Muscle of arm (tissue), 12 donors: Measurements from ENCODE around the gene ZNF30. TPM values are rescaled to one million over a fixed set of nuclear protein-coding genes. Genes with fewer than 3 reads are reported as not detected.
"Not testable (repeated sequence)": the region's sequence is repeated elsewhere in the genome, so short reads cannot be mapped to it uniquely, and the experiment has no call there.

Experiments
- DNase-seq: peaks from one replicate; pipeline ENCODE4 v3.0.0-alpha.2; 2013
- polyA plus RNA-seq, 12 donors: library from polyadenylated mRNA; unstranded; fragments of 120-200 nt; gene quantifications; one replicate each; pipeline ENCODE4 v1.2.1, GENCODE V29; 2013; ENCODE audit not compliant: insufficient read length in 12 of 12

Gene ZNF30
- polyA plus RNA-seq, 12 donors: 3.3 to 7.3 (median 4.0) TPM; not detected in 2

DNA sequence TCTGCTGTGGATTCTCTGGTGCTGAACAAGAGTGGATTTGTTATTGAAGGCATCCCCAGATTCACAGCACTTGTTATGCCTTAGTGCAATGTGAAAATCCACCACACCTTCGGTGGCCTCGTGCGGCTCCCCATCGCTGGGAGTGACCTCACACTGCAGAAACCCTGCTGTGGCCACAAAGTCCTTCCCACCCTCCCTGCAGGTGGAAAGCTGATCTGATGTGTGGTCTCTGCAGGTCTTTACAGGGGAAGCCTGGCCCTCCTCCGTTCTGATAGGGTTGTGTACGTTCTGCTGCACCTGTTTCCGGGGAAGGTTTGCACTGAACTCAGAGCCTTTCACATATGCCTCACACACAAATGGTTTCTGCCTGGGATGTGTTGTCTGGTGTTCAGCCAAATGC is 32.3 kb downstream of the ZNF30 start:
- DNase-seq: no peak

- no peak for DNase-seq
Observed at GRCh38 chr19:34960103-34960805, 33.6 kb downstream of the ZNF30 start.

GRCh38 chr19:34960940-34961679 is 34.4 kb downstream of the ZNF30 start:
- DNase-seq: no peak

DNA sequence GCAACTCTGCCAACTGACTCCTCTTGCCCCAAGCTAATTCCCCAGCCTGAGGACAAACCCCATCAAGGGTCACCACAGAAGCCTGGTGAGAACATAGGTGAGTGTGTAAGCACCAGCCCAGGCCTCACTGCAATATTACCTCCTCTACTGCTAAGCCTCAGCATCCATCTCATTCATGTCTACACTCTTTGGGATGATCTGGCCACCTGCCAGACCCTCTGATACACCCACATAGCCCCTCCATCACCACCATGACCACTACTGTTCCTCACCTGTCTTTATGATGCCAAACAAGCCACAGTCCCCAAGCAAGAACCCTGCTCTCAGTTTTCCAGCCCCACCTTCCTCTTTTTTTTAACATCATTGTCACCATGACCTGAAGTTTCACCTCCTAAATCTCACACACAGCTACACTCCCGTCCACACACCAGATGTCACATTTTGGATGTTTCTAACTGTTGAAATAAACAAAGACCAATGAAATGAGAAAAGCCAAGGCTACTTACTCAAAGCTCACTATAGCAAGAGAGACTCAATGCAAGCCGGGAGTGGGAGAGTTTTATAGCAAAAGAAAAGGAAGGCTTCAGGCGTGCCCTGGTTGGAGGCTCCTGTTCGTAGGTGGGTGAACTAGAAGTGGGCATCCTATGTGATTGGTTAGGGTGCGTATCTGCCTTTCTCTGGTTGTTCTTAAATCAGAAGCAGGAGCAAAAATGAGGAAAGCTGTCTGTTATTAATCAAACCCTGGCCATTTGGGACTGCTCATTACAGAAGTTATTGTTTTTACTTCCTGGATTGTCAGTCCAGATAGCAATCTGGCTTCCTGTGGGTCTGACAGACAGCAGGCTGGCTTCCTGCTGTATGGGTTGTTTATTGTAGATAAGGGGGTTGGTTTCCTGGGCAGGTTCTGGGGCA is 35.3 kb downstream of the ZNF30 start:
- DNase-seq: no peak

DNA sequence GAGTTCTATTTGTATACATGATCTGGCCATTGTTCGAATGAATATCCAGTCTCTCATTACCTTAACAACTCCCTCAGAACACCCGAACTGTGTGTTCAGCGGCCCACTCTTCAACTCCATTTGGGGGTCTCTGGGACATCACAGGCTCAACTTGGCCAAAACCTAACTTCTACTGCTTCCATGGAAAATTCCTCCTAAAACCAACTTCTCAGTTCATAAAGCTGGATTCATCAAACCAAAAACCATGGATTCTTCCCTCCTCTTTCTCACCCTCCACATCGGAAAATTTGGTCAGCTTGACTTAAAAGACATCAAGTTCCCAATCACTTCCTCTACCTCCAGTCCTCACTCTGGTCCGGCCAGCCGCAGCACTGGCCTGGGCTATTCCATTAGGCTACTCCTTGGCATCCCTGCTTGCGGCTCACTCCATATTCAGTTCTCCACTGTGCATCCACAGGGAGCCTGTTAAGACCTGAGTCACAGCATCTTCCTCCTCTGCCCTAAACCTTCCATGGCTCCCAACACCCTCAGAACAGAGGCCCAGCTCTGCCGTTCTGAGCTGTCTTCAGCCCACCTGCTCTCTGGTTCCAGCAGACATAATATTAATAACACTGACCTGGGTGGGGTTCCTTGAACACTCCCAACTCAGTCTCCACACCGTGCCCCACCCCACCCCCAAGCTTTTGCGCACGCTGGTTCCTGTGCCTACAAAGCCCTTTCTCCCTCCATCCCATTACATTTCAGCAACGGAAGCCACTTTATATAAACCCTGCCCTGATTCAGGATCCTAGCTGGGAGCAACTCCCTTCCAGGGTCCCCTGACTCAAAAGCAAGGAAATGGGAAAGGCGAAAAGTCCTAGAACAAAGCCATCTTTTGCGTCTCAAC is 36.2 kb downstream of the ZNF30 start:
- no peak for DNase-seq

DNA sequence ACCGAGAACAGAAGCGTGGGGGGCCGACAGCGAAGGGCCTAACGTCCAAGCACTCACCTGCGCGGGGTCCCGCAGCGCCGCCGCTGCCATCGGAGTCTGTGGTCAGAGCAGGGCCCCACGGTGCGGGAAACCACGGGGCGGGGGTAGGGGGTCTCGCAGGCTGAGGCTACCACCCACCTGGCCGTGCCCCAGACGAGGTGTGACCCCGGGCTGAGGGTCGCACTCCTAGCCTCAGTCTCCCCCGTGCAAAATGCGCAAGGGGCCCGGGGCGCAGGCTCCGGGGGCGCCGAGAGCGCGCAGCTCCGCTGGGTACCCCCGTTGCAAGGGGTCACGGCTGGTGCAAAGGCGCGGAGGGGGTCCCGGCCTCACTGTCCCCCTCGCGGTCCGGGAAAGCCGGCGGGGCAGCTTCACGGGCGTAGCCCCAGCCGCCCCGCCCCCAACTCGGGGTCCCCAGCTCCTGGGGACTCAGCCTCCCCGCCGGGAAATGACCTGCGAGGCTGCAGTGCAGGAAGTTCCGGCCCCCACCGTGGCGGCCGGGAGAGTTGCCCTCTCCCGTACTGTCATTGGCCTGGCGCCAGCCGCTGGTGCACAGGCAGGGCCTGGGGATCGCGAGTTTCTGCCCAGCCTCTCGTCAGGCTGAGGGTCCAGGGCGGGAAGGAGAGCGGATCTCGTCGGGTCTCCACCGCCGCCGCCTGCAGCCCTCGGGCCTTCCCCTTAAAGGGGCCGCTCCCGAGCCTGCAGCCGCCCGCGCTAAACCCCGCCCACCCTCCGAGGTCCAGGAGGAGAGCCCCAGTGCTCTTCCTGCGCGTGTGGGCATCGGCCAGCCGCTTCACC is 37.1 kb downstream of the ZNF30 start, which contains the start of gene ZNF792:
Gene ZNF792 (minus strand): TSS at position 657 of the 834 bp plus-strand sequence. CDS start 567 bp downstream, at position 90.
- DNase-seq: peak; percentile 43

- no peak for DNase-seq
Observed at GRCh38 chr19:34964598-34964997, 37.9 kb downstream of the ZNF30 start.

DNA sequence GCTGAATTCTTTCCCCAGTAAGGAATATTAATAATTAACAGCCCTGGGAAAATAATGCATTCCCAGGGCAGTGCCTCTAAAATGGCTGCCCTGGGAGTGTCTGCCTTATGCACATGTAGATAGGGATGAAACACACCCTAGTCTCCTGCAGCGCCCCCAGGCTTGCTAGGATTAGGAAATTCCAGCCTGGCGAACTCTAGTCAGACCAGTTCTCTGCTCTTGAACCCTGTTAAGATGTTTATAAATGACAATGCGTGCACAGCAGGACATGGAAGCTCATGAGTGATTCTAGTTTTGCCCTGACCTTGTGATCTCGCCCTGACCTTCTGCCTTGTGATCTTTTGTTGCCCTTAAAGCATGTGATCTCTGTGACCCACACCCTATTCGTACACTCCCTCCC is 38.8 kb downstream of the ZNF30 start:
- not testable (repeated sequence) for DNase-seq

- DNase-seq: no peak
Observed at GRCh38 chr19:34967551-34967950, 40.8 kb downstream of the ZNF30 start.

- no peak for DNase-seq
Observed at GRCh38 chr19:34969721-34970120, 43.0 kb downstream of the ZNF30 start.

DNA sequence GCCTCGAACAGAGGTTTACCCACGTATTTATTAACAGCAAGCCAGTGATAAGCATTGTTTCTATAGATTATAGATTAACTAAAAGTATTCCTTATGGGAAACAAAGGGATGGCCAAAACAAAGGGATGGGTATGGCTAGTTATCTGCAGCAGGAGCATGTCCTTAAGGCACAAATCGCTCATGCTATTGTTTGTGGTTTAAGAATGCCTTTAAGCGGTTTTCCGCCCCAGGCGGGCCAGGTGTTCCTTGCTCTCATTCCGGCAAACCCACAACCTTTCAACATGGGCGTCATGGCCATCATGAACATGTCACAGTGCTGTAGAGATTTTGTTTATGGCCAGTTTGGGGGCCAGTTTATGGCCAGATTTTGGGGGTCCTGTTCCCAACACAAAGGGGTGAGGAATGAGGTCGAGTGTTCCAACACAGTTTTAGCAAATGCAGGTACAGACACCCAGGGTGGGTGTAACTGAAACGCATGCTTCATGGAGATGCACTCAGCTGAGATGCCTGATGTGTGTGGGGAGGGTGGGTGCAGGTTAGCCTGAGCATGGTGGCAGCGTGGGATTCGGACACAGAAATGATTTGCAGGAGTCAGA is 43.6 kb downstream of the ZNF30 start:
- DNase-seq: not testable (repeated sequence)

GRCh38 chr19:34972163-34972705 is 45.5 kb downstream of the ZNF30 start:
- no peak for DNase-seq

DNA sequence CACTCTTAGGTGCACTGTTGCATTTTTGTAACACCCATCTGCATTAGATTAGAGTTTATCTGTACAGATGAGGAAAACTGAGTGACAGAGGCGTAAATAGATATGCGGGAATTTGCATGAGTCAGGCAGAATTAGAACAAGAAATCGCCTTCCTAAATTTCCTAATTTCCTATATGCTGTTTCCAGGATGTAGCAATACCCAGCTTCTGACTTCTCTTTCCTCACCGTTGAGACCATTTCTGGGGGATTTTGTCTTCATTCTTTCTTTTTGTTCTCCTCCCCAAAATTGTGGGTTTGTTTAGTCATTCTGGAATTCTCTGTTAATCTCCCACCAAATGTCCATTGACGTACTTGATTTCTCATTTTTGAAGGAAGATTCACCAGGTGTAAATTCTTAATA is 47.9 kb downstream of the ZNF30 start:
- no peak for DNase-seq

- DNase-seq: no peak
Observed at GRCh38 chr19:34975056-34975455, 48.4 kb downstream of the ZNF30 start.

DNA sequence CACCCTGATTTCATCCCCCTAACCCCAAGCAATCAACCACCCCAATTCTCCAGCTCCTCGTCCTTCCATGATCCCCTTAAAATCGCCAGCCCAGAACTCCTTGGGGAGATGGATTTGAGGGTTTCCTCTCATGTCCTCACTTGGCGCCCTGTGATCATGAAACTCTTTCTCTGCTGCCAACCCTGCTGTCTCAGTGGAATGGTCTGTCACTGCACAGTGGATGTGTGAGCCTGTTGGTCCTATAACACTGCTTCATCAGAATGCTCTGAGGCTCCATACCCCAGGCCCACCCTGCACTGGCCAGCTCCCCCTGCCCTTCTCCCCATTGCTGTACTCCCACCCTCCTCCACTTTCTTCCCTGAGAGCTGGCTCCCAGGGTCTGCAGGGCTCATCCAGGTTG is 49.9 kb downstream of the ZNF30 start:
- no peak for DNase-seq

- DNase-seq: no peak
Observed at GRCh38 chr19:34979819-34980640, 53.3 kb downstream of the ZNF30 start.

- no peak for DNase-seq
Observed at GRCh38 chr19:34982275-34982674, 55.6 kb downstream of the ZNF30 start.

DNA sequence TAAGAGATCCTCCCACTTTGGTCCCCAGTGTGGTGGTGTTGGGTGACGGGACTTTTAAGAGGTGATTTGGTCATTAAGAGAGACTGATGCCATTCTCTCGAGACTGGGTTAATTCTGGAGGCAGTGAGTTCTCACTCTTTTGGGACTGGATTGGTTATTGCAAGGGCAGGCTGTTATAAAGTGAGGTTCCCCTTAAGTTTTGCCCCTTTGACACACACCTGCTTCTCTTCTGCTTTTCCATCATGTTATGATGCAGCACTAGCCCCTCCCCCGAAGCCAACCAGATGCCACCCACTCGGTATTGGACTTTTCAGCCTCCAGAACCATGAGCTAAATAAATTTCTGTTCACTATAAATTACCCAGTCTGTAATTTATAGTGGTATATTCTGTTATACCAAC is 57.1 kb downstream of the ZNF30 start:
- no peak for DNase-seq

- DNase-seq: no peak
Observed at GRCh38 chr19:34984287-34984686, 57.6 kb downstream of the ZNF30 start.
